H1 (cell line): ENCODE data around the gene FBN1. TPM values are rescaled to one million over a fixed set of nuclear protein-coding genes. Genes with fewer than 3 reads are reported as not detected.

Source experiments
- CTCF ChIA-PET: fragments of 300-600 bp; sonication (Branson Sonifier 250); formaldehyde crosslinking; loops from one replicate; lab custom pipeline; 2021; ENCODE audit not compliant: partially characterized antibody; lab: Charles Lee
- POLR2A ChIA-PET: fragments of 300-600 bp; sonication (Branson Sonifier 250); formaldehyde crosslinking; loops from one replicate; lab custom pipeline; 2021; ENCODE audit warnings: inconsistent platforms; ENCODE audit not compliant: partially characterized antibody; lab: Charles Lee
- DNase-seq, 2 experiments: peaks; one replicate each; pipeline versions ENCODE4 v3.0.0 to v3.0.0-alpha.2; 2010 to 2022; ENCODE audit warnings: low spot score in 2 of 2, low read depth in 1 of 2, mixed read lengths in 1 of 2
- FAIRE-seq: peaks from 2 replicates; lab custom pipeline; 2011; peaks lifted over from hg19 to GRCh38; lab: Jason Lieb, UNC
- H2AFZ ChIP-seq: 2 replicates; pipeline ENCODE4 v1.8.1; 2012; ENCODE audit warnings: low read length, inconsistent platforms
- H2AK5ac ChIP-seq: 2 replicates; pipeline ENCODE4 v1.6.1; 2013; ENCODE audit warnings: low read depth, low read length
- H2BK120ac ChIP-seq: replicated peaks from 2 replicates; pipeline ENCODE3; 2013; ENCODE audit warnings: low read depth, low read length, inconsistent platforms
- H2BK12ac ChIP-seq: 2 replicates; pipeline ENCODE4 v1.6.1; 2013; ENCODE audit warnings: low read depth, low read length
- H2BK15ac ChIP-seq: 2 replicates; pipeline ENCODE4 v1.6.1; 2013; ENCODE audit warnings: low read length
- H2BK20ac ChIP-seq: 2 replicates; pipeline ENCODE4 v1.6.1; 2013; ENCODE audit warnings: low read length
- H2BK5ac ChIP-seq: 2 replicates; pipeline ENCODE4 v1.6.1; 2013; ENCODE audit warnings: low read depth, low read length
- H3K14ac ChIP-seq: 2 replicates; pipeline ENCODE4 v1.6.1; 2013; ENCODE audit warnings: inconsistent platforms; ENCODE audit not compliant: insufficient read length
- H3K18ac ChIP-seq: 2 replicates; pipeline ENCODE4 v1.6.1; 2013; ENCODE audit warnings: low read length; ENCODE audit errors: extremely low read depth
- H3K23ac ChIP-seq: 2 replicates; pipeline ENCODE4 v1.6.1; 2013; ENCODE audit warnings: inconsistent platforms; ENCODE audit not compliant: insufficient read length
- H3K23me2 ChIP-seq: 2 replicates; pipeline ENCODE4 v1.6.1; 2013; ENCODE audit warnings: low read depth, low read length
- H3K27ac ChIP-seq: 2 replicates; pipeline ENCODE4 v1.6.1; 2011; ENCODE audit warnings: low read depth, low read length, inconsistent platforms
- H3K27me3 ChIP-seq, 4 experiments: replicated peaks in 1 of 4; 1 replicate in 1 of 4; 2 replicates in 3 of 4; pipeline versions ENCODE4 v1.6.1 to v1.8.1; 2011 to 2013; ENCODE audit warnings: low read length in 3 of 4, mild to moderate bottlenecking in 3 of 4, inconsistent platforms in 2 of 4, mixed read lengths in 2 of 4, moderate library complexity in 1 of 4; ENCODE audit not compliant: control insufficient read depth in 3 of 4, insufficient read depth in 3 of 4; ENCODE audit errors: extremely low read depth in 1 of 4
- H3K36me3 ChIP-seq, 4 experiments: 2 replicates each; pipeline versions ENCODE4 v1.6.1 to v1.8.1; 2011 to 2013; ENCODE audit warnings: mild to moderate bottlenecking in 4 of 4, low read length in 3 of 4, moderate library complexity in 2 of 4, control low read depth in 1 of 4, inconsistent platforms in 1 of 4; ENCODE audit not compliant: insufficient read depth in 4 of 4, control insufficient read depth in 2 of 4
- H3K4ac ChIP-seq: replicated peaks from 2 replicates; pipeline ENCODE3; 2013; ENCODE audit warnings: low read length, low read depth, mixed read lengths, inconsistent platforms; ENCODE audit not compliant: insufficient read length
- H3K4me1 ChIP-seq, 4 experiments: replicated peaks in 1 of 4; 1 replicate in 1 of 4; 2 replicates in 3 of 4; pipeline versions ENCODE4 v1.6.1 to v1.8.1; 2011 to 2013; ENCODE audit warnings: low read length in 3 of 4, inconsistent platforms in 2 of 4, mixed read lengths in 1 of 4; ENCODE audit not compliant: insufficient read depth in 4 of 4, control insufficient read depth in 3 of 4
- H3K4me2 ChIP-seq, 2 experiments: 2 replicates each; pipeline versions ENCODE4 v1.6.1 to v1.8.1; 2011 to 2013; ENCODE audit warnings: low read depth in 2 of 2, low read length in 2 of 2, control low read depth in 1 of 2, inconsistent platforms in 1 of 2, mild to moderate bottlenecking in 1 of 2; ENCODE audit not compliant: insufficient read depth in 1 of 2
- H3K4me3 ChIP-seq, 4 experiments: fragments of 200-600, 300-600 bp in 1 of 4; sonication (generic), shearing (Covaris generic), sonication (Bioruptor Twin) in 1 of 4; 2 replicates each; pipeline versions ENCODE4 v1.5.1 to v1.8.1; 2011 to 2016; ENCODE audit warnings: low read length in 4 of 4, low read depth in 3 of 4, control low read depth in 2 of 4, inconsistent platforms in 2 of 4, mild to moderate bottlenecking in 2 of 4, mixed read lengths in 1 of 4, moderate library complexity in 1 of 4; ENCODE audit not compliant: insufficient read depth in 2 of 4; ENCODE audit errors: extremely low read depth in 1 of 4
- H3K56ac ChIP-seq: replicated peaks from 2 replicates; pipeline ENCODE3; 2013; ENCODE audit warnings: low read depth, mild to moderate bottlenecking, mixed read lengths, low read length, inconsistent platforms; ENCODE audit not compliant: insufficient read length
- H3K79me1 ChIP-seq: 2 replicates; pipeline ENCODE4 v1.6.1; 2013; ENCODE audit warnings: low read depth, low read length, control low read depth
- H3K79me2 ChIP-seq, 2 experiments: 2 replicates each; pipeline versions ENCODE4 v1.6.1 to v1.8.1; 2012 to 2013; ENCODE audit warnings: low read length in 2 of 2, mild to moderate bottlenecking in 2 of 2, inconsistent platforms in 1 of 2; ENCODE audit not compliant: insufficient read depth in 2 of 2, control insufficient read depth in 1 of 2
- H3K9ac ChIP-seq, 4 experiments: replicated peaks in 1 of 4; 1 replicate in 1 of 4; 2 replicates in 3 of 4; pipeline versions ENCODE4 v1.6.1 to v1.8.1; 2011 to 2013; ENCODE audit warnings: low read depth in 3 of 4, low read length in 3 of 4, control low read depth in 2 of 4, mild to moderate bottlenecking in 2 of 4, moderate library complexity in 2 of 4, inconsistent platforms in 1 of 4; ENCODE audit errors: extremely low read depth in 1 of 4
- H3K9me3 ChIP-seq, 2 experiments: 2 replicates each; pipeline versions ENCODE4 v1.6.1 to v1.8.1; 2012 to 2013; ENCODE audit warnings: mild to moderate bottlenecking in 2 of 2, moderate library complexity in 2 of 2, control low read depth in 1 of 2, inconsistent platforms in 1 of 2, low read depth in 1 of 2, low read length in 1 of 2, mixed read lengths in 1 of 2; ENCODE audit not compliant: insufficient read depth in 2 of 2
- H4K20me1 ChIP-seq, 2 experiments: replicated peaks in 1 of 2; 2 replicates each; pipeline versions ENCODE3 to v1.8.1; 2011 to 2013; ENCODE audit warnings: inconsistent platforms in 2 of 2, low read length in 2 of 2, mild to moderate bottlenecking in 1 of 2; ENCODE audit not compliant: insufficient read depth in 2 of 2, control insufficient read depth in 1 of 2
- H4K5ac ChIP-seq: 2 replicates; pipeline ENCODE4 v1.6.1; 2013; ENCODE audit warnings: low read length, low read depth, mixed read lengths, inconsistent platforms; ENCODE audit not compliant: insufficient read length
- H4K8ac ChIP-seq: 2 replicates; pipeline ENCODE4 v1.8.0; 2013; ENCODE audit warnings: mild to moderate bottlenecking, moderate library complexity, low read length, inconsistent platforms; ENCODE audit not compliant: insufficient read depth; ENCODE audit errors: extremely low read depth
- H4K91ac ChIP-seq: replicated peaks from 2 replicates; pipeline ENCODE3; 2013; ENCODE audit warnings: low read length, mixed read lengths, inconsistent platforms; ENCODE audit not compliant: insufficient read length
- EP300 ChIP-seq, 2 experiments: IDR thresholded peaks; 1 replicate in 1 of 2; 2 replicates in 1 of 2; pipeline ENCODE4 v1.6.1; 2011 to 2012; ENCODE audit warnings: low read depth in 2 of 2, low read length in 2 of 2, mild to moderate bottlenecking in 2 of 2, borderline replicate concordance in 1 of 2, inconsistent platforms in 1 of 2, moderate library complexity in 1 of 2
- GABPA ChIP-seq: IDR thresholded peaks from 2 replicates; pipeline ENCODE4 v1.6.1; 2011; ENCODE audit warnings: mild to moderate bottlenecking, low read length, moderate library complexity, borderline replicate concordance; ENCODE audit not compliant: insufficient read depth
- JUN ChIP-seq: IDR thresholded peaks from 2 replicates; pipeline ENCODE4 v1.6.1; 2011; ENCODE audit warnings: low read depth, mild to moderate bottlenecking, improper control_type of control experiment, low read length
- JUND ChIP-seq: IDR thresholded peaks from 2 replicates; pipeline ENCODE4 v1.6.1; 2011; ENCODE audit warnings: mild to moderate bottlenecking, improper control_type of control experiment, low read length
- RXRA ChIP-seq: IDR thresholded peaks from 2 replicates; pipeline ENCODE4 v1.6.1; 2011; ENCODE audit warnings: low read depth, mild to moderate bottlenecking, low read length, moderate library complexity; ENCODE audit not compliant: insufficient read depth
- SP2 ChIP-seq: IDR thresholded peaks from 2 replicates; pipeline ENCODE4 v1.6.1; 2012; ENCODE audit warnings: mild to moderate bottlenecking, low read length, inconsistent platforms
- YY1 ChIP-seq: IDR thresholded peaks from 2 replicates; pipeline ENCODE4 v1.6.1; 2011; ENCODE audit warnings: low read depth, mild to moderate bottlenecking, low read length
- ZNF274 ChIP-seq: IDR thresholded peaks from 2 replicates; pipeline ENCODE4 v1.7.0; 2012; ENCODE audit warnings: low read length, borderline replicate concordance; ENCODE audit errors: extremely low read depth
- WGBS, 2 experiments: shearing (Covaris generic) in 1 of 2; methylation state at CpG; one replicate each; pipeline versions ENCODE4 v1.1.6 to v1.1.7; 2013 to 2015; ENCODE audit warnings: low lambda C conversion rate in 2 of 2, mixed read lengths in 2 of 2, inconsistent platforms in 1 of 2, low coverage in 1 of 2, missing lambda C conversion rate in 1 of 2; ENCODE audit not compliant: insufficient replicate concordance in 2 of 2, insufficient coverage in 1 of 2, insufficient read length in 1 of 2; ENCODE audit errors: extremely low coverage in 1 of 2, missing lambda C conversion rate in 1 of 2; 5-methylcytosine and 5-hydroxymethylcytosine counted together
- polyA plus RNA-seq, 7 experiments: library from polyadenylated mRNA; depleted of rRNA in 3 of 7; stranded (reverse) in 5 of 7; unstranded in 2 of 7; fragments of >200 nt in 5 of 7; fragments of 200-250 nt in 2 of 7; gene quantifications; 1 replicate in 5 of 7; 2 replicates in 1 of 7; 4 replicates in 1 of 7; pipeline versions ENCODE4 v1.2.1 to v1.2.3, GENCODE V29; 2011 to 2013; ENCODE audit warnings: missing spikeins in 2 of 7, mixed read lengths in 2 of 7
- total RNA-seq: library from RNA; stranded (reverse); fragmentation: NEBNext Ultra II Directional; extraction: Animal tissue kit (Norgen Biotek cat#: 25700); gene quantifications from 2 replicates; pipeline ENCODE4 v1.2.1, GENCODE V29; 2021

The FBN1 gene
- total and polyA plus RNA-seq, 2 of the 8 experiments (the other 6 are each of a cell fraction or from before 2014, with no cell fraction given), result 3.0 to 4.0 TPM

GRCh38 chr15:48625126-48625525 lies 20.4 kb downstream of the FBN1 start:
- no peaks in the 10 kb centered on the region for H3K79me2 ChIP-seq
- no peaks in the 10 kb centered on the region for H4K20me1 ChIP-seq
- H3K4ac ChIP-seq, result no peak overlapping the region
- H4K8ac ChIP-seq, result no peak overlapping the region
- no peak overlapping the region for H3K23ac ChIP-seq
- POLR2A ChIA-PET, result no interaction called here
- H3K27ac ChIP-seq, result no peak overlapping the region
- no peaks in the 10 kb centered on the region for H3K9me3 ChIP-seq
- H3K27me3 ChIP-seq, result no peaks in the 10 kb centered on the region
- no peak overlapping the region for H3K18ac ChIP-seq
- 90% methylated on average over 2 of the region's 2 CpGs; no CpG with 5 or more reads in 1 of the 2 experiments for WGBS, 2 experiments
- H2BK120ac ChIP-seq, result no peak overlapping the region
- no peak for FAIRE-seq
- H3K4me1 ChIP-seq, result peaks cover 0 to 4% (median 2%) of the 10 kb centered on the region in 4 experiments; a peak in 1 of 7 replicates
- H2BK20ac ChIP-seq, result no peak overlapping the region
- DNase-seq, result no peak
- H2AK5ac ChIP-seq, result no peak overlapping the region
- H3K14ac ChIP-seq, result no peak overlapping the region
- no peak overlapping the region for H3K4me2 ChIP-seq
- H3K4me3 ChIP-seq, result no peak overlapping the region
- no peaks in the 10 kb centered on the region for H3K79me1 ChIP-seq
- no peak overlapping the region for H4K5ac ChIP-seq
- H3K9ac ChIP-seq, result no peak overlapping the region
- H2BK5ac ChIP-seq, result no peak overlapping the region
- no peak overlapping the region for H2BK12ac ChIP-seq
- CTCF ChIA-PET, result interaction anchor here (1.1 to 2.7 kb wide), 2 partner anchors 13 to 117 kb away, joined by 4 to 11 read pairs; no protein-coding TSS in a partner anchor
- H3K56ac ChIP-seq, result no peak overlapping the region
- H3K23me2 ChIP-seq, result no peaks in the 10 kb centered on the region; the same call in 1 of the 2 replicates
- H2AFZ ChIP-seq, result no peak overlapping the region
- no peaks in the 10 kb centered on the region; a peak in 1 of 8 replicates for H3K36me3 ChIP-seq
- no peak overlapping the region for H4K91ac ChIP-seq
- H2BK15ac ChIP-seq, result no peak overlapping the region
- TF ChIP-seq JUN, result no peak
- no peak for TF ChIP-seq EP300 (IDR thresholded peaks at IDR 0.05; ENCODE audit: borderline replicate concordance in 1 of 2, low read depth in 2 of 2, low read length in 2 of 2)
- TF ChIP-seq SP2, result no peak
- no peak for TF ChIP-seq GABPA
- TF ChIP-seq ZNF274, result no peak
- TF ChIP-seq YY1, result no peak
- TF ChIP-seq RXRA, result no peak
- TF ChIP-seq JUND, result no peak
